Activated CD4-positive, CD25-positive, alpha-beta regulatory T cell (primary cell): ENCODE results near the gene BARHL2.

ENCODE experiments used
- DNase-seq, 4 experiments: peaks; one replicate each; lab custom pipeline; 2025; lab: John Stamatoyannopoulos, UW

BARHL2 gene

DNA sequence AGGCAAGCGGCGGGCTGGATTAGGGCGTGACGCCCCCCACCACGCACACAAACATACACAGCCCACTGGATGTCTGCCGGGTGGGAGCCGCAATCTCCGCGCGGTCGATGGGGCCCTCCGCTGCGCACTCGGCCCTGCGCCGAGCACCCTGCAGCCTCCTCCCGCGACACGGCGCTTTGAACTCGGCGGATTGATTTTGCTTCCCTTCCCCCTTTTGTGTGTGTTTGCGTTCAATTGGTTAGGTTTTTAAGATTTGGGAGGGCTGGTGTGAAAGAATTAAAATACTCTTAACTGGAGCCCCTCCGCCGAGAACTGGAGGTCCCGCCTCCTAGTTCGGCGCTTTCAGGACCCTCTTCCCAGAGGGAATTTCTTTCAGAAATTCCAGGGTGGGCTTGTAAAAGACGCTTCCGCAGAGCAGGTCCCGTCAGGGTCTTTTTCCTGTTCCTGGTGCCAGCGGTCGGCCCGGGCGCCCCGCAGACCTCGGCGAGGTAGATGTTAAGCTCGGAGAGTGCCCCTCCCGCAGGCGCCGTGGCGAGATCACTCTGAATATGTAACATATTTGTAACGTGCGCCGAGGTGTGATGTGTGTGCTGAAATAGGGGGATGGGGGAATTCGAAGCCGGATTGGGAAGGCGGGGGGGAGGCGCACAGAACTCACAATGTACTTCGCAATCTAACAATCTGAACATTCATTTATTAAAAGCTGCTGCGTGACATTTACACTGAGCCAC is 8.0 kb upstream of the BARHL2 start:
- DNase-seq: no peak

DNA sequence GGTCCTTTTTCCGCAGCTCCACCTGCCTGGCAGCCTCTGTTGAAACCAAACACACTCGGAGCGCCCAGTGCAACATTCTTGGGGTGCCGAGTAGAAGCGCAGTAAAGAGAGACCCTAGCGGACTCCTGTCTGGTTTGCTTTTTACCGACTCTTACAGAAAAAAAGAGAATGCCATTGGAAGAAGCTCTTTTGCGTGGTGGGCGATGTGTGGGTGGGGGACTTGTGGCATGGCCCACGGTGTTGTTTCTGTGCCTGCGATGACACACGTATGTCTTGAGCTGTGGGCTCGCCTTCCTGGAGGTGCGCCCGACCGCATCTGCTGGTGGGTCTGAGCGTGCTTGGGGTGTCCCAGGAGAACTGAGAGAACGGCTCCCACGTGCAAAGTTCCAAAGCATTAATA is 7.3 kb upstream of the BARHL2 start:
- DNase-seq: no peak

DNA sequence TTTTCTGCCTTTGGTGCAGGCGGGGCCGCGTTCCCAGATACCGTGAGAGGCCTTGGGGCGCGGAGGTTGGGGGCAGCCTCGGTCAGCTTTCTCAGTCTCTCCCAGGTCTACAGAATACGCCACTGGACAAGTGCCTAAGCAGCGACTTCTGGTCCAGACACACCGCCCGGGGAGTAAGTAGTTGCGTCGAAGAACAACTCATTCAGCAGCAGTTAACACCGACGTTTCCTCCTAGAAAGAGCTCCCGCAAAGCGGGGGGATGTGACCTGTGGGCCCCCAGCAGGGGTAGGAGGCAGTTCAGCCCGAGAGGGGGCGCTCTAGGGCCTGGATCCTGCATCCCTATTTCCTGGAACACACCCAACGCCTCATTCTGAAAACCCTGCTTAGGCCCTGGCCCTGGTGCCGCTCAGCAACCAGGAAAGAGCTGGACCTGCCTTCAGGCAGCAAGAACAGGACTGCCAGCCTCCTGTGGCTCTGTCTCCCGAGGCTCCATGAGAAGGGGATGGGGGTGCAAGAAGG is 6.5 kb upstream of the BARHL2 start:
- DNase-seq: no peak

DNA sequence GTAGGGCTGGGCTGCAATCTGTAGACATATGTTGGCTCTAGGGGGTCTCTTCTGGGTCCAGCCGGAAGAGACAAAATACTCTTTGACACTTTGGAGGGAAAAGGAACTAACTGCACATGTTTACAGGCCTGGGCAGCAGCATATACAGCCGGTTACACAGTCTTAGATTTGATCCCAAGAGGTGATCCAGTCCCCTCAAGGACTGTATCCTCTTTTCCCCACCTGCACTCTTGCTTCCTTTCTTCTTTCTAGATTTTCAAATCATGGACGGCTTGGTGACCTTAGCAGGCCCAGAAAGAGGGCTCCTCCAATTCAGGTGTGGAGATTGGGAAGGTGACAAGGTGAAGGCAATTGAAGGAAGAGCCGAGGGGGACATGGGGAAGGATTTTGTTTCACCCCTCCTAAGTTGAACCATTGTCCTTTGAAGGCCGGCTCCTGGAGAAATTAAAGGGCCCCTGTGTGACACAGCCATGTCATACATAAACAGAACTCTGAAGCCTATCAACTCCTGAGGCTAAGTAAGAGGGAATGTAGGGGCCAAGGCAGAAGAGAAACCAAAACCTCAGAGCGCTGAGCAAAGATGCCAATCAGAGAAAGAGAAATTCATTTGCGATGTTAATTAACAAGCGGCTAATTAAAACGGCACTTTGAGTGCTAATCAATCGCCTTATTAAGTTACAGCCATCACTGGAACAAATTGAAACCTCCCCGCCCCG is 5.9 kb upstream of the BARHL2 start:
- DNase-seq: no peak

DNA sequence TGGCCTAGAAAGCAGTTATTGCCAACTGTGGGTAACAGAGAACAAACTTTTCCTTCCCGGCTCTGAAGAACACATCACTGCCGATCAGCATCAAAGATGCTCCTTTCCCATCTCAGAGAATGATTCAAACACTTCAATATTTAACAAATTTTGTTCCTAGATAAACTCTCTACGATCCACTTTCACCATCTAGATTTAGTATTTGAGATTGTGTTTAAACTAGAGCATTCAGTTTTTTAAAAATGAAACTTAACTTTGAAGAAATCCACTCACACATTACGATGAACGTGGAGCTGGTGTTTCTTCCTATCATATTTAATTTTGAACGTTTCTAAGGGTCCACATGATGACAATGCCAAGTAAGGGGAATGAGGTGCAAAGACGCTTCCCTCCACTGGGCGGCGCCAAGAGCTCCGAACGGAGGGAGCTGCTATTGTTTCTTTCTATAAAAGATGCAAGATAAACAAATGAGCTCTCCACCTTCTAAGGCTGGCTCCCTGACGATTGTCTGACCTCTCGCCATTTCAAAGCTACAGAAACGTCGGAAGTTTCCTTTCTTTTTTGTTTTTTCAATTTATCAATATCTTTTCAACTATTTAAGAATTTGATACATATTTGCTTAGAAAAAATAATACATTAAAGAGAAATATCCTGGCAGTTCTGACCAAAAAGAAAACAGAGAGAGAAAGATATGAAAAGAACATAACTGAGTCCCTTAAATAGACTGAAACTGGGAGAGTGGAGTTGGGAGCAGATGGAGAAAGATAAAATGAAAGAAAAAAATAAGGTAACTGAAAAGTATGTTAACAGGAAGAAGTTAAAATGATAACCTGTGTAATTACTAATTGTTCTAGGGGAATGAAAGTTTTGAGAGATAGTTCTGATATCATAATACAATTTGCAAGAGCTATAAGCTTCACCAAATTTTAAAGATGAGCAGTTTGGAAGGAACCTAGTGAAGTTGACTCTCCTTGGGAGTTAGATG is 4.4 kb upstream of the BARHL2 start:
- DNase-seq: no peak

DNA sequence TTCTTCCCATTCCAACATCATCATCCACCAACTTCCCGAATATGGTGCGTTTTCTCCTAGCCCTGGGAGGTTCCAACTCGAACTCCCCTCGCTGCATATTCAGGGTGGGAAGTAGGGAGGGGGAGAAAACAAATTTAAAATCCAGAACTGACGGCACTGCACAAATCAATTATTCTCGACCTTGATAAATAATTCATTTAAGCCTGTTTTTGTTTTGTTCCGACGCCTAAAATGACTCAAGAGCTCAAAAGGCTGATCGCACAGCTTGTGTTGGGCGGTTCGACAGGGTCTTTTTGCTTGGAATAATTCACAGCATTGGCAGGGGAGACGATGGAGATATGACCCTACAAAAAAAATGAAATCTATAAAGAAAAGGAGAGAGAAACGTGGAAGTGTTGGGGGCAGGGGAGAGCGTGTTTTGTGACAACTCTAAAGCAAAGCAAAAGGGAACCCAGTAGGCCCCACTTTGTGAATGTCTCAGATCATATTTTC is 3.1 kb upstream of the BARHL2 start:
- no peak for DNase-seq

DNA sequence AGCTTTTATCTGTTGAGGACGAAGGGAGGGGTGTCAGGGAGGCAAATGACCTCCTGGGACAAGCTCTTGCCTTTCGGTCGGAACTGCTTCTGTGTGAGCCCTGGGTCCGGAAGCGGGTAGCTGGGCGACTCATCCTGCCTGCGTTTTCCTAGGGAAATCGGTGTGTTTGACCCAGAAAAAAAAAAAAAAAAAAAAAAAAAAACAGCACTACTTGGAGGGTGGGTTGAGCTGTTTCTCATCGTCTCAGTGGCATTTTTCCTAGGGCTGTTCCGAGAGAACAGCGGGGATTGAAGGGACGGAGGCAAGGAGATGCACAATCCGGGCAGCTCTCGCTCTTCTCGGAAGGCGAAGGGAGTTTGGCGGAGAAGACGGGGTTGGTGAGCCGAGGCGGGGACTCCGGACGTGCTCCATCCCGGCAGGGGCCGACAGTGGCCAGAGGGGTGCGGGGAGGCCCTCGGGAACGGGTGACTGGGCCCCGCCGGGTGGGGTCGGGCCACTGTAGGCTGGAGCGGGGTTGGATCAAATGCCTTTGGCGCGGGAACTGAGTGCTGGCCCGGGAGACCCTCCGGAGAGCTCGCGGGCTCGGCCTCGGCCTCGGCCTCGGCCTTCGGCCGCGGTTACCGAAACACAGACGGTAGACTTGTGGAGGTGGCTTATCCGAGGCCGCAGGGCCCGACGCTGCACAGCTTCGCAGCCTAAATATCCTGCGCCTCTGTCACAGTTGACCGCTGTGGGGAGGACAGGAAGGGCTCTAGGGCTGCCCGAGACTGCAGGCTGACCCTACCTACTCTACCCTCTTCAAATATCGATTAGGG is 2.4 kb upstream of the BARHL2 start:
- DNase-seq: no peak

DNA sequence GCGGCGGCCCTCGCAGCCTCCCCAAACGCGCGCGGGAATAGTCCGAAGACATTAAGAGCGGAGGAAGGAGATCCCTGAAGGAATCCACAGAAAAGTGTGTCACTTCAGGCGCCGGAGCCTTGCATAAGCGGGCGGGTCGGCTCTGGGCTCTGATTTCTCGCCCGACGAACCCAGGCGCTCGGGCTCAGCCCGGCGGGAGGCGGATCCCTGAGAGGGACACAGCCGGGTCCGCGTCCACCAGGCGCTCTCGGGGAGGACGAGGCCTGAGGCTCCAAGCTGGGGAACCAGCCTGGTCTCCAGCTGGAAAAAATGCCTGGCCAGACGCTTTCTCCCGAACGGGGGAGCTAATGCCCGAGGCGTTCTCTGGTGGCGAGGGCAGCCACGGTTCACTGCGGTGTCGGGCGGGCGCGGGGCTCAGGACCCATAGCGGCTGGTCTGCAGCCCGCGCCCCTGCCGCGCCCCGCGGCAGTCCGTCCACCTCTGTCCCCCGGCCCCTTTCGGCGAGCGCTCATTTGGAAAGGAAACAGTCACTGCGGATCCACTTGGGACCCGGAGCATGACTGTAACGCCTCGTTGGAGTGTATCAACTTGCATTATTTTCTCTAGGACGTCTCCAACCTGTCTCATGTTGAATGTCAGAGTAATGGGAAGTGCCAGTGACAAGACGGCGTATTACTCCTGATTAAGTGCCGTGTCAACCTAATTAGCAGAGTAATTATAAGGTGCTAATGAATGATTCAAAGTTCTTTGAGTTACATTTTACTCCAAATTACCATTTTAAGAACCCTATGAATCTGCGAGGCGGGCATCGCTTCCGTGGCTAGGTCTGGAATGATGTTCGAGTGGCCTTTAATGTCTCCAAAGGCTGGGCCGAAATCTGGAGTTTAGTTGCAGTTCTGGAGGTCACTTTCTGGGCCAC is 1.6 kb upstream of the BARHL2 start:
- DNase-seq: no peak

DNA sequence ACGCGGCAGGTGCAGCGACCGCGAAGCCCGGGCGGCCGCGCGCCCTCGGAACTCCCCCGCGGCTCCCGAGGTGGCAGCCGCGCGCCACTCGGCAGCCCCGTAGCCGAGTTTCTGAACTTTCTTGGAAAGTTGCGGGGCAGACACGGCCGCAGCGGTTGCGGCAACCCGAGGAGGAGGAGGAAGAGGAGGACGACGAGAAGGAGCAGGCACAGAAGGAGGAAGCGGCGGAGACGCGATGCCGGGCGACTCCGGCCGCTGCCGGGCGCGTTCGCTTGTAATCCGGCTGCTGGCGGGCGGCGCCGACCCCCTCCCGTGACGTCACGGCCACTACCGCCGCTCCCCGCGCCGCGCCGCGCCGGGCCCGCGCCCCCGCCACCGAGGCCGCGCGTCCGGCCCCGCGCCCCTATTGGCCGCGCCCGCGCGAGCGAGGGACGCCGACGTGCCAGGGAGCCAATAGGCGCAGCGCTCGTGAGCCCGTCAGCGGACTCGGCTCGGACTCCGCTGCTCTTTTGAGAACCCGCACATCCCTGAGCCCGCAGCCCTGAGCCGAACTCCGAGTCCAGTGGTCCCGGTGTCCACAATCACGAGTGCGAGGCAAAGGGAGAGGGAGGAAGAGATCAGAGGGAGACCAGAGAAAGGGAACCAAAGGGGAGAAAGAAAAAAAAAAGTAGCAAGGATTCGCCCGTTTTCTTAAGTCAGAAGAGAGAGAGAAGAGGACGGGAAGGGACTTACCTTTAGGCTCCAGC is 736 bp upstream of the BARHL2 start:
- no peak for DNase-seq

DNA sequence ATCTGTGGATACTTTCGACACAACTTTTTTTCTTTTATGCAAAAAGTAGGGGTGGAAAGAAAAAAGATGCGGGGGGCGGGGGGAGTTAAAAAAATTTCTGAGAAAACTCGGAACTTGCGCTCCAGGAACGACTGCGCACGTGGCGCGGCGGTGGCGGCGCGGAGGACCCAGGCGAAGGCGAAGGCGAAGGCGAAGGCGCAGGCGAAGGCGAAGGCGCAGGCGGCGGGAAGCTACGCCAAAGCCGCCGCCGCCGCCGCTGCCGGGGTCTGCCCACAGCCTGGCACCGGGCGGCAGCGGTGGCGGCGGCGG is 208 bp upstream of the BARHL2 start:
- DNase-seq: no peak

DNA sequence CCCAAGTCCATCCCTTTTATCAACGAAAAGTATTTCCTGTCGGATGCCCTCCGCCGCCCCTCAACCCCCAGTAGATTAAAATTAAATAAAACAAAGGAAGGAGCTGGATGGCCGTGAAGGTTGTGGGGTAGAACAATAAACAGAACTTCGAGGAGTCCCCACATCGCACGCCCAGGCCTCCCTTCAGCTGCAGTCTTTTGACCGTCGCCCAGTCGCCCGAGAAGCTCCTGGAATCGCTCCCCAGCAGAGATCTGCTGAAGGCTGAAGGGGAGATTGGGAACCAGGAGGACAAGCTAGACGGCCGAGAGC is 905 bp downstream of the BARHL2 start:
- no peak for DNase-seq

DNA sequence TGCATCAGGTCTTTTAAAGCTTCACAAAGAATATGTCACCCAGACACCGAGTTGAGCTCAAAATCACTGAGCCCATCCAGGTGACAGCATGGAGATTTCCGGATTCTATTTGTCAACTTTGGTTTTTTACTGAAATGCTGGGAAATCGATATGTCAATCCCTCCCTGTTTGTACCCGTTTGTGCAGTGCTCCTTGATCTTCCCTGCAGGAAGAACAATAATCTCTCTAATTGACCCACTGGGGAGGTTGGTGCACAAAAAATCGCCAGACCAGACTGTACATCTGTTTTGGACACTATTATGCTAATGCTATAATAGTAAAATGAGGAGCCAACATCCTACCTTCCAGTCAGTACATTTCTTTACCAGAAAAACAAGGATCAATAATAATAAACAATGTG is 1.8 kb downstream of the BARHL2 start:
- DNase-seq: no peak

DNA sequence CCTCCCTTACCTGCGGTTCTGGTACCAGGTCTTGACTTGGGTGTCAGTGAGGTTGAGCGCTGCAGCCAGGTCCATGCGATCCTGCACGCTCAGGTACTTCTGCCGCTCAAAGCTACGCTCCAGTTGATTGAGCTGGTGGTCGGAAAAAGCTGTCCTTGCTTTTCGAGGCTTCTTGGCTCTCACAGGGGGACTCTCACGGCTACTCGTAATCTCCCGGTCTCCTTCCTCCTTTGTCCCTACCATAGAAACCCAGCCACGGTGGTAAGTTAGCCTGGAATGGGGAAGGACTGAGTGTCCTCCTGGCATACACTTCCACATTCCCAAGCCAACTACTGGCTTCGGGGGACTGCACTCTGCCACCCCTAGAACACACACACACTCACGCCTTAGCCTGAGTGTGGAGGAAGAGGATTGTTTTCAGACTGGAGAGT is 2.6 kb downstream of the BARHL2 start:
- no peak for DNase-seq

DNA sequence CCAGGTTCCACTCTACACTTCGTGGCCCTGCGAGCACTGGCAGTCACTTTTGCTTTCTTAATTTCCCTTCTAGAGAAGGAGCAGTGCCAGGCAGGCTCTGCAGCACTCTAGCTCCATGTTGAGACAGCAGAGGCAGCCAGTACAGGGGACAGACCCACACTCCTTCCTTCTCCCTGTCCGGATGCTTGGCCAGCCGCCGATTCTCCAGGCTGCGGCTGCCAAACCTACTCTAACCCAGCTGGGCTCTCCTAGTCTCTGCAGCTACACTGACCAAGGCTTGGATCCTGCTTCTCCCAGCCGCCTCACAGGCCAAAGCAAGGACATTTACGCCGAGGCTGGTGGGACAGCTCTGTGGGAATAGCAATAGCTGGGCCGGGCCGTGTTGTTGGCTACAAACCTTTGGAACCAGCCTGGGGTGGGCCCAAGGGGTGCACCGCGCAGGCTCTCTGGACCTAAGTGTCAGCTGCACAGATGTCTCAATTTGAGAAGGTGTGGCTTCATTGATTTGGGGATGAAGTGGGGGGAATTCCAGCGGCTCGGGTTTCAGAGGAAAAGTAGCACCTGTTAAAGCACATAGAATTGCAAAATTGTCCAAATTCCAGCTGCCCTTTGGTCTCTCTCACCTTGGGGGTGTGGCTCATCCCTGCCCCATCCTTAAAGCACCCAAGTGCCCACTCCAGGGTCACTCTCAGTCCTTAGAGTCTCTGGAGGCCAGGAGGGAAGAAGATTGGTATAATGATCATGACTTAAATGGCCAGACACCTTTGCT is 3.2 kb downstream of the BARHL2 start:
- DNase-seq: no peak

DNA sequence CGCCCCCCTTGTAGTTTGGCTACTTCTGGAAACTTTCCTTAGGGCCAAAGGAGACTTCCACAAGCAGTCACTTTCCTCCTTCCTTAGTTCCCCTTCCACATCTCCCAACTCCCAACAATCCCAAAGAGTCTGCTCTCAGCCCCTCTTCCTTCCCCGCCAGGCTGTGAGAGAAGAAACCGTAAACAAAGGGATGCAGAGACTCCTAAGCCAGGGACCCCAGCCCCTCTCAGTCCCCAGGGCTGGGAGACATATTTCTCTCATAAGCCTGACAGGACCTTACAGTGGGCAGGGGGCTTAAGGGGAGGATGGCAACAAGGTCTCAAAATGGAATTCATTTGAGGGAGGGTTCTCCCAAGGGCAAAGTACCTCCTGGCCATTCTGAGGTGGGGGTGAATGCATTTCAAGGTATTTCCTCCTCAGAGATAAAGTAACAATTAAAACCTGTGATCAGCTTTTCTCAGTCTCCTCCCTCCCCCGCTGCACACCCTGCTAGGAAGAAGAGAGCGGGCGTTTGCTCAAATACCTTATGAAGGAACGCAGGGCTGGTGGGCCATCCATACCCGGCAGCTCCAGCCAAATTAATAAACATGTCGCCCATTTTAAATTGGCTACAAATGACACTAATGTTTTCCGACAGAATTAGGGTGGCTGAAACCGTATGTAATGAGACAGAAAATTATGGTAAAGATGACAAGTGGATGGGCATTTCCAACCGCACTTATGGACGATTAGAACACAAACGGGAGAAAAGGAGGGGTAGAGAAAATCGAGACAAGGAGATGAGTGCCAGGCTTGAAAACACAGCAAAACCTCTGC is 4.0 kb downstream of the BARHL2 start:
- DNase-seq: no peak

DNA sequence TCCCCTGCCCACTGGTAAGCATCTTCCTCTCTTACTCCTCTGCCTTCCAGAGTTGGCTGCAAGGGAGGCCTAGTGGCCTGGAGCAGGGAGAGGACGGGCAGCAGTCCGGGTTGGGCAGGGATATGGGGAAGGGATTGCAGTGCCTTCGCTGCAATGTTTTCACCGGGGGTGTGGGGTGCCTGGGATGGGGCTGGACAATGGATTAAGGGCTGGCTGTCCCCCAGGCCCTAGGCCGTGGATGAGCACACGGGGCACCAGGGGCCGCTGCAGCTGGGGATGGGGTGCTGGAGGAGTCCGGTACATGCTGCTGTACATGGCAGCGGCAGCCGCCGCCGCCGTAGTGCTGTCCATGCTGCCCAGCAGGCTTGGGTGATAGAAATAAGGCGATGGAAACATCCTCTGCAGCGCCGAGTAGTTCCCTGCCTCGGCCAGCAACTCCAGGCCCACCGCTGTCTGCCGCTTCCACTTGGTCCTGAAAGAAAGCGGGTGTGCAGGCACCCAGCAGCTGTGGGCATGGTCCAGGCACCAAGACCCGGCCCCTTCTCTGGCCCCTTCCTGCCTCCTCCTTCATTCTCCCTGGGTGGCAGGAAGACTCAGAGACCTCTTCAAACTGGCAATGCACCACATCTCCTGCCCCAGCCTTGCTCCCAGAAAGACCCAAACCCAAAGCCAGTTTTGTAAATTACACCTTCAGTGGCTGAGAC is 4.8 kb downstream of the BARHL2 start:
- no peak for DNase-seq

DNA sequence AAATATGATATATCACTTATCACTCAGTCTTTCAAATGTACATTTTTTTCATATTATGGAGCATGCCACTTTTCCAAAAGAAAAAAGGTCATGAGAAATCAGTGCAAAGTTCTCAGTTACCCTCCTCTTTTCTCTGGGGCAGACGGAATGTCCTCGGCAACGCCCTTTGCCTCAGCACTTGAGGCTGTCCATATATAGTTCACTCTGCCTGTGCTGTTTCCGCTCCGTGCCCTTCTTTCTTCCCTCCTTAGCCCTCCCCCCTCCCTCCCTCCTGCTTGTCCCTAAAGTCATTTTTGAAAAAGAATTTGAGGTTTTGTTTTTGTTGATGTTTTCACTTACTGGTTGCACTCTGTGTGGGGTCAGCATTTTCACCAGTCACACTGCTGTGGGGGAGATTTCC is 5.4 kb downstream of the BARHL2 start:
- no peak for DNase-seq
